CD4-positive, alpha-beta T cell treated with Interleukin-4 for 1 hour (primary cell): ENCODE data around the gene EPB41L2.
"Not testable (repeated sequence)": the region's sequence is repeated elsewhere in the genome, so short reads cannot be mapped to it uniquely, and the experiment has no call there.

ENCODE experiments used
- DNase-seq, 2 donors: peaks; one replicate each; pipeline ENCODE4 v3.0.0-alpha.2; 2020 to 2022

Gene EPB41L2

DNA sequence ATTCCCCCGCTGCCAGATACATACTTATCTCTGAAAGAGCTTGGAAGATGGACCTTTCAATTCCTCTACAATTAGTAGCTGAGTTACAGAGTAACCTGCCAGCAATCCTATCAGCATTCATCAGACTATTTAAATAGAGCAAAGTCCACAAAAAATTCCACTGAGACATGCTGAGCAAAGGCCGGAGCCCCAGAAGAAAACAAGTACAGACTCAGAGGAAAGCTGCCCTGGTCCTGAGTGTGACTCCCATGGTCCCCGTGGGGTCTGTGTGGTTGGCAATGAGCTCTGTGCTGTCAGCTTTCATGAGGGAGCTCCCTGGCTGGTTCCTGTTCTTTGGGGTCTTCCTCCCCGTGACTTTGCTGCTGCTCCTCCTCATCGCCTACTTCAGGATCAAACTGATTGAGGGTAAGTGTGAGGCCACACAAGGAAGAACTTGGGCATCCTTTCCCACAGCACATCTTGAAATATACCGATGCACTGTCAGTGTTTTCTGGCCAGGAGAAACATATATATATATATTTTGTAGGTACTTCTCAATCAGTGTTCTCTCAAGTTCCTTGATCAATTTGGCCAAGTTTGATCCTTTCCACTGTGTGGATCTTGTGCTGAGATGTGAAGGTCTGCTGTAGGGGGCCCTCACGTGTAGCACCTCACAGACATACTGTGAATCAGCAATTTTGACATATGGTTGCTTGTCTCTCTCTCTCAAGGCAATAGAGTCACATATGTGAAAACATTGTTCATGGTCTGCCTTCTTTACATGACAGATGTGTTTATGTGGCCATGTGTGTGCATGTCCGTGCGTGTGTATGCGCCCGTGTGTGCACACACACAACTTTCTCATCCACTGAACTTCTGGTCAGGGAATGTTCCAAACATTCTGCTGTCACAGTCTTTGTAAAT, 235.5 kb downstream of the EPB41L2 start, which contains the start of gene SMLR1:
SMLR1 (plus strand) TSS at position 160 of the 903 bp plus-strand sequence; CDS start at position 168, 8 bp downstream.
- DNase-seq, result no peak

GRCh38 chr6:130826442-130827246, 236.4 kb downstream of the EPB41L2 start:
- no peak for DNase-seq

DNA sequence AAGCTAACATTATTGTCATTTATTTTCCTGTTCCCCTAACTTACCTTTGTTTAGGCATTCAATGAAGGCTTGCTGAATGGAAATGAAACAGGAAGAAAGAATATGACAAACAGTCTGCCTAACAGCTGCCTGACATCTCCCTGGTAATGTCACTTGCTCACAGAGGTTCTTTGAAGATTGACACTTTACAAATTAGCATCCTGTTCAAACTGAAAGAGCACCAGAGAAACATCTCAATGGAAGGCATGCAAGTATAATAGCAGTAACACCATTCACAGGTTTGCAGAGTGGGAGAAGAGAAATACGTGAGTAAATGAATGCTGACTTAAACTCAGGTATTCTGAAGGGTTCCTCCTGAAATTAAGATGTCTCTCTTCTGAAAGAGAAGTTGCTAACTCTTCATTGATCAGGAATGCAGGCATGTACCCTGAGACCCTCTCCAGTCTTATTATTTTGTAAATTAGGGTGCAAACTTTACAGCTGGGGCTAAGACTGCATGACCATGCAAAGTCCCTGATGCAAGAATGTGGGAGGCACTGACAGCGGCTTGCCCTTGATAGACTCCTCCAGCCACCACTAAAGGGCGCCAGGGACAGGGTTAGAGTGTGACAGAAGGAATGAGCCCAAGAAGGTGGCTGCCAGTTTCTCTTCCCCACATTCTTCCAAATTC, 237.1 kb downstream of the EPB41L2 start:
- no peak for DNase-seq

DNA sequence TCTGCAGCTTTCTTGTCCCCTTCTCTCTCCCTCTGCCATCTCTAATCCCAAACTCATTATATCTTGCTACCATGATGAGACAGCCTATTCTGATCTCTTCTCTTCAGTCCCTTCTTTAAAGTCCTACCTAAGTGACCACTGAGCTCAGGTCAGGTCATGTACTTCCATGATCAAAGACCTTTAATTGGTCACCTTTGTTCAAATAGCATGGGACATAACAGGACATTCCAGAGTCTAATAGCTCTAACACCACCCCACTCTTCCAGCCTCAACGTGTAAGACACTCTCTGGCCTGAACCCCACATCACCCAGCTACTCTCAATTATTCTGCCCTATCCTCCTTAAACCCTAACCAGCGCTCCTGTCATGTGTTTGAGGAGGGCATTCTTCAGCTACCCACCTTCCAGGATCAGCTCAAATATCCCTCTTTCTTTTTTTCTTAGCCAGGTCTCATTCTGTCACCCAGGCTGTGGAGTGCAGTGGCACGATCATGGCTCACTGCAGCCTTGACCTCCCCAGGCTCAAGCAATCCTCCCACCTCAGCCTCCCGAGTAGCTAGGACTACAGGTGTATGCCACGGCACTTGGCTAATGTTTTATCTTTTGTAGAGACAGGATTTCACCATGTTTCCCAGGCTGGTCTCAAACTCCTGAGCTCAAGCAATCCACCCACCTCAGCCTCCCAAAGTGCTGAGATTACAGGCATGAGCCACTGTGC, 237.9 kb downstream of the EPB41L2 start:
- DNase-seq, result no peak

DNA sequence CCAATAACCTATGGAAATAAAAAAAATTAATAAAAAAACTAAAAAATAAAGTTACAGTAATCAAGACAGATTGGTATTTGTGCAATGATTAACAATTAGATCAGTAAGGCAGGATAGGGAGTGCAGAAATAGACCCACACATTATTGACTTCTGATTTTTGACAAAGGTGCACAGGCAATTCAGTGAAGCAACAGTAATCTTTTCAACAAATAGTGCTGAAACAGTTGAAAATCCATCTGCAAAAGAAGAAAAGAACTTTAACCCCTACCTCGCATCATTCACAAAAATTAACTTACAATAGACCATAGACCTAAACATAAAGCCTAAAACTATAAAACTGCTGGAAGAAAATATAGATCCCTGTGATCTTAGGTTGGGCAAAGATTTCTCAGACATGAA, 240.3 kb downstream of the EPB41L2 start:
- no peak for DNase-seq

DNA sequence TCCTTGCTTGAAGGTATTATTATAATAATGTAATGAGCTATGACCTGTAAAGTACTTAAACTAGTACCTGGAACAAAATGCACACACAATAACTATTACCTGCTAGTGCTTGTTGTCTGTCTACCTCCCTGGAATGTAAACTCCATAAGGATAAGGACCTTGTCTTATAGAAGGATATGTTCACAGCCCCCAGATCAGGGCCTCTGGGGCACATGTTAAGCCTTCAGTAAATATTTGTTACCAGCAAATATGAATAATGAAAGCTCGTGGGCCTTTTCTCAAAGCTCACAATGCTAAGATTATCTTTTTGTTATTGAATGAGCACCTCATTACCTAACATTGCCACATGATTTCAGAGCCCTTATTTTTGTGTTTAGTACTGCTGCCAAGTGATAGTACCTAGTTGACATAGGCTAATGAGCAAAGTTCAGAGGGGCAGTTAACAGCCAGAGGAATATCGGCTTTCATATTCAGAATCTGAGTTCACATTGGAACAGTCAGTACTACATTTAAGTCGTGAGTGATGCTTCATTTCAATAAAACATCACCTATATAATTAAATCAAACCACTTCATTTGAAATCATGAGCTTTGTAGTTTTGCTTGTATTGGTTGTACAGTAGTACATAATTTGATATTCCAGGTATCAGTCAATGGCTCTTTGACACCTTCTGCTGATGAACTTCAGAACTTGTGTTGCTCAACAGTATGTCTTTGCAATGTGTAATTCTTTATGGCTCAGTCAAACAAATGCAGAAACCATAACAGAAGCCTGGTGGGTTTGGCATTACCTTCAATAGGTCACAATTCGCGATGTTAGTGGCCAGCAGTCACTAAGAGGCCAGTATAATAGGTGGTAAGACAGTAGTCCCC, 247.6 kb downstream of the EPB41L2 start:
- no peak for DNase-seq

DNA sequence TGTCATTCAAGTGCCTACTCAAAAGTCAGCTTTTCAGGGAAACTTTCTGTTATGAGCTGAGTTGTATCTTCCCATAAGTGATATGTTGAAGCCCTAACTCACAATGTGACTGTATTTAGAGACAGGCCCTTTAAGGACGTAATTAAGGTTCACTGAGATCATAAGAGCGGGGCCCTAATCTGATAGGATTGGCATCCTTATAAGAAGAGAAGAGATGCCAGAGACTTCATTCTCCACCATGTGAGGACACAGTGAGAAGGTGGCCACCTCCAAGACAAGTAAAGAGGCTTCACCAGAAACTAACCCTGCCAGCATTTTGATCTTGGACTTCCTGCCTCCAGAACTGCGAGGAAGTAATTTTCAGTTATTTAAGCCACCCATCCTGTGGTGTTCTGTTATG, 248.5 kb downstream of the EPB41L2 start:
- no peak for DNase-seq

DNA sequence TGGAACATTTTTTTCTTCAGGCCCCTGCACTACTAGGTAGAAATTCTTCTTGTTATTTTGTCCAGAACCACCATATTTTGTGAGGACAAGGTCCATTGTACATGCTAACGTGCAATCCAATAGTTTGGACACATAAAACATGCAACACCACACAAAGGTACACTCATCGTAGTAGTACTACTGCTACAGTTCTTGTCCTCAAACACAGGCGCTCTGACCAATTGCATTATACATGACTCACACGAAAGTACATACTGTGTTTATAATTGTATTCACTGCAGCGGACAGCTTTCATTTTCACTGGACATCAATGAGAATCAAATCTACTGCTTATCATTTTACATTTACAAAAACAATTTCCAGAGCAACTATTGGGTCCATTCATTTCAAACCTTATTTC, 251.1 kb downstream of the EPB41L2 start:
- no peak for DNase-seq

- no peak for DNase-seq
Observed at GRCh38 chr6:130810307-130811030, 252.6 kb downstream of the EPB41L2 start.

GRCh38 chr6:130801368-130801767, 261.7 kb downstream of the EPB41L2 start:
- DNase-seq, result not testable (repeated sequence)

GRCh38 chr6:130797061-130797460, 266.0 kb downstream of the EPB41L2 start:
- DNase-seq, result no peak

DNA sequence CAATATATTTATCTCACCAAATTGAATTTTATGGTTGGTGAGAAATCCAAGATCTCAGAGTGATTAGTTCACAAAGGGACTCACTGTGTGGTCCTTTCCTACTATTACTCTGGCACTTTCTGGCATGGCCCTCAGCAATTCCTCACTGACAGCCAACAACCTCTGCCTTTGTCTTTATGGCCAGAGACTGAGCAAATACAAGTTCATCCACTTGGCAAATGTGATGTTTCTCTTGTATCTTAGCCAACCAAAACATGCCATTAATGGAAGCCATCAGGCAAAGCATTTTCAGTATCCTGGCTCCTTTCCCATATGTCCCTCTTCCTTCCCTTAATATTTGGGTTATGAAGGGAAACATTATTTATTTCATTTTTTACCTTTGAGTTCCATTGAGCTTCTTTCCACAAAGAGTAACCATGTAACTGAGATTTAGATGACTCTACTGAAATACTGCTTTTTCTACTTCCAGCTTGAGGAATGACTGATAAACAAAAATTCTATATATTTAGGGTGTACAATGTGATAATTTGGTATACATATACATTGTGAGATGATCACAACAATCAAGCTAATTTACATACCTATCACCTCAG, 266.6 kb downstream of the EPB41L2 start:
- no peak for DNase-seq

GRCh38 chr6:130794738-130795137, 268.3 kb downstream of the EPB41L2 start:
- no peak for DNase-seq

GRCh38 chr6:130794010-130794697, 268.9 kb downstream of the EPB41L2 start:
- DNase-seq, result no peak
